Measurements from ENCODE around the gene POC1B.

The POC1B gene

DNA sequence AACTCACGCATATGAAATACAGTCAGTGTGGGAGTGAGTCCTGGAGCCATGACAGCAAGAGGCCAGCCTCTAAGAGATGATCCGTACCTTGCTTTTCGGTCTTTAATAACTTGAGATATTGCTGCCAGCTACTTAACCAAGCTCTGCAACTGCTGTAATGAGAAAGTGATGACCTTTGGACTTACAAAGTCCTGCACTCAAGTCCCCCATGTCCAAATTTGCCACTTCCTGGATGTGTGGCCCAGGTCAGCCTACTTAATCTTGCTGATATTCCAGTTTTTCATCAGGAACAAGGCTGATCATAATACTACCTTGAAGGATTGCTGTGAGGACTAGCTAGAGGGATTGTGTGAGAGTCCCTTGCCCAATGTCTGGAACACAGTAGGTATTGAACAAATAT is 139.7 kb downstream of the POC1B start:
- Histone ChIP-seq H3K9ac (no peak overlapping the region), H3K9me3 (ENCODE audit: control insufficient read depth, low read length) (no peaks in the 10 kb centered on the region), H3K36me3 (ENCODE audit: control insufficient read depth, insufficient read depth, low read length) (no peaks in the 10 kb centered on the region), H3K4me1 (peaks cover 30% of the 10 kb centered on the region), H2AFZ (peak overlapping the region; percentile 47), H3K27me3 (ENCODE audit: control insufficient read depth, insufficient read depth, low read length) (no peaks in the 10 kb centered on the region), H3K27ac (no peak overlapping the region), H3K79me2 (no peaks in the 10 kb centered on the region), H3K4me3 (ENCODE audit: low read depth, low read length) (no peak overlapping the region), H3K4me2 (ENCODE audit: low read length) (no peak overlapping the region)
- TF ChIP-seq CTCF (IDR thresholded peaks at IDR 0.05): no peak

GRCh38 chr12:89384807-89385206 is 141.0 kb downstream of the POC1B start:
- peak overlapping the region; percentile 60 for H3K27ac ChIP-seq
- no peak for TF ChIP-seq CTCF (IDR thresholded peaks at IDR 0.05)
- H3K36me3 ChIP-seq (ENCODE audit: control insufficient read depth, insufficient read depth, low read length): no peaks in the 10 kb centered on the region
- H3K9me3 ChIP-seq (ENCODE audit: control insufficient read depth, low read length): no peaks in the 10 kb centered on the region
- no peak overlapping the region for H3K9ac ChIP-seq
- no peaks in the 10 kb centered on the region for H3K27me3 ChIP-seq (ENCODE audit: control insufficient read depth, insufficient read depth, low read length)
- H2AFZ ChIP-seq: peak overlapping the region; percentile 40
- H3K4me2 ChIP-seq (ENCODE audit: low read length): no peak overlapping the region
- H3K4me3 ChIP-seq (ENCODE audit: low read depth, low read length): no peak overlapping the region
- H3K79me2 ChIP-seq: no peaks in the 10 kb centered on the region
- peaks cover 20% of the 10 kb centered on the region for H3K4me1 ChIP-seq

- TF ChIP-seq CTCF (IDR thresholded peaks at IDR 0.05): no peak
- no peaks in the 10 kb centered on the region for H3K79me2 ChIP-seq
- no peaks in the 10 kb centered on the region for H3K36me3 ChIP-seq (ENCODE audit: control insufficient read depth, insufficient read depth, low read length)
- no peak overlapping the region for H3K4me3 ChIP-seq (ENCODE audit: low read depth, low read length)
- H3K4me2 ChIP-seq (ENCODE audit: low read length): no peak overlapping the region
- peak overlapping the region; percentile 40 for H2AFZ ChIP-seq
- no peaks in the 10 kb centered on the region for H3K27me3 ChIP-seq (ENCODE audit: control insufficient read depth, insufficient read depth, low read length)
- H3K9me3 ChIP-seq (ENCODE audit: control insufficient read depth, low read length): no peaks in the 10 kb centered on the region
- no peak overlapping the region for H3K9ac ChIP-seq
- H3K4me1 ChIP-seq: peaks cover 16% of the 10 kb centered on the region
- H3K27ac ChIP-seq: peak overlapping the region; percentile 60
These were observed 141.6 kb downstream of the POC1B start for GRCh38 chr12:89384050-89384758.

GRCh38 chr12:89383235-89384049 is 142.4 kb downstream of the POC1B start:
- H3K9ac ChIP-seq: no peak overlapping the region
- H3K79me2 ChIP-seq: no peaks in the 10 kb centered on the region
- no peaks in the 10 kb centered on the region for H3K36me3 ChIP-seq (ENCODE audit: control insufficient read depth, insufficient read depth, low read length)
- H3K4me3 ChIP-seq (ENCODE audit: low read depth, low read length): no peak overlapping the region
- no peaks in the 10 kb centered on the region for H3K27me3 ChIP-seq (ENCODE audit: control insufficient read depth, insufficient read depth, low read length)
- peak overlapping the region; percentile 40 for H2AFZ ChIP-seq
- peak overlapping the region; percentile 60 for H3K27ac ChIP-seq
- no peak for TF ChIP-seq CTCF (IDR thresholded peaks at IDR 0.05)
- H3K4me2 ChIP-seq (ENCODE audit: low read length): no peak overlapping the region
- peaks cover 16% of the 10 kb centered on the region for H3K4me1 ChIP-seq
- H3K9me3 ChIP-seq (ENCODE audit: control insufficient read depth, low read length): no peaks in the 10 kb centered on the region
